Measurements from ENCODE around the gene AGMO. TPM values are rescaled to one million over a fixed set of nuclear protein-coding genes. Genes with fewer than 3 reads are reported as not detected.

AGMO gene
- total and polyA plus RNA-seq, 2 of the 8 experiments (the other 6 are each of a cell fraction or from before 2014, with no cell fraction given) = 0.22 to 0.45 TPM

DNA sequence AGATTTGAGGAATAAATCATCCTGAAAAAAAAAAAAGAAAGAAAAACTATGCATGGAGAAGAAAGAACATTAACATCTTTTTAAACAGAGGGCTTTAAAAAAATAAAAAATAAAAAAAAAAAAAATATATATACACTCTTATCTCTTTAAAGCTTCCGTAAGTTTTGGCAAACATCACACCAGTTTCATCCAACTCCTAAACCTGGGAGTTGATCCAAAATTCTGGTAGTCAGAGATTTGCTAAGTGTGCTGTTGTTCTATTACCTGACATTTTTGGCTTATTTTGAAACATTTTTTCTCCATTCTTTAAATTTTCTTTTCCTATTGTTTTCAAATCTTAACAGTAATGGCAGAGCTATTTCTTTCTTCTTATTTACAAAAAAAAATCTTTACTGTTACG, 273.1 kb downstream of the AGMO start:
- no peak for TF ChIP-seq CBX5 (IDR thresholded peaks at IDR 0.05; ENCODE audit: low read depth, low read length)
- CTCF ChIA-PET (ENCODE audit: partially characterized antibody) = no interaction called here
- Histone ChIP-seq H3K23me2 (ENCODE audit: low read depth, low read length) (no peaks in the 10 kb centered on the region), H3K56ac (replicated peaks; ENCODE audit: insufficient read length, low read depth, low read length) (no peak overlapping the region), H3K4me3 (ENCODE audit: extremely low read depth in 1 of 4, insufficient read depth in 2 of 4, low read depth in 3 of 4, low read length in 4 of 4) (no peak overlapping the region), H4K91ac (replicated peaks; ENCODE audit: insufficient read length, low read length) (no peak overlapping the region), H3K79me2 (ENCODE audit: control insufficient read depth in 1 of 2, insufficient read depth in 2 of 2, low read length in 2 of 2) (no peaks in the 10 kb centered on the region), H2BK15ac (ENCODE audit: low read length) (no peak overlapping the region), H3K36me3 (ENCODE audit: control insufficient read depth in 2 of 4, insufficient read depth in 4 of 4, low read length in 3 of 4) (no peaks in the 10 kb centered on the region), H3K4me1 (replicated peaks in 1 of 4; ENCODE audit: control insufficient read depth in 3 of 4, insufficient read depth in 4 of 4, low read length in 3 of 4) (no peaks in the 10 kb centered on the region), H3K9ac (replicated peaks in 1 of 4; ENCODE audit: extremely low read depth in 1 of 4, low read depth in 3 of 4, low read length in 3 of 4) (no peak overlapping the region), H3K23ac (ENCODE audit: insufficient read length) (no peak overlapping the region), H4K5ac (ENCODE audit: insufficient read length, low read depth, low read length) (no peak overlapping the region), H2AK5ac (ENCODE audit: low read depth, low read length) (no peak overlapping the region), H3K4me2 (ENCODE audit: insufficient read depth in 1 of 2, low read depth in 2 of 2, low read length in 2 of 2) (no peak overlapping the region), H3K79me1 (ENCODE audit: low read depth, low read length) (no peaks in the 10 kb centered on the region), H3K27ac (ENCODE audit: low read depth, low read length) (no peak overlapping the region), H2BK5ac (ENCODE audit: low read depth, low read length) (no peak overlapping the region), H3K9me3 (ENCODE audit: insufficient read depth in 2 of 2, low read depth in 1 of 2, low read length in 1 of 2) (no peaks in the 10 kb centered on the region), H3K18ac (ENCODE audit: extremely low read depth, low read length) (no peak overlapping the region), H3K27me3 (replicated peaks in 1 of 4; ENCODE audit: control insufficient read depth in 3 of 4, extremely low read depth in 1 of 4, insufficient read depth in 3 of 4, low read length in 3 of 4) (no peaks in the 10 kb centered on the region), H3K14ac (ENCODE audit: insufficient read length) (no peak overlapping the region), H4K8ac (ENCODE audit: extremely low read depth, insufficient read depth, low read length) (no peak overlapping the region), H2BK120ac (replicated peaks; ENCODE audit: low read depth, low read length) (no peak overlapping the region), H2BK12ac (ENCODE audit: low read depth, low read length) (no peak overlapping the region), H2BK20ac (ENCODE audit: low read length) (no peak overlapping the region), H2AFZ (ENCODE audit: low read length) (no peak overlapping the region), H3K4ac (replicated peaks; ENCODE audit: insufficient read length, low read depth, low read length) (no peak overlapping the region), H4K20me1 (replicated peaks in 1 of 2; ENCODE audit: control insufficient read depth in 1 of 2, insufficient read depth in 2 of 2, low read length in 2 of 2) (no peaks in the 10 kb centered on the region)
- DNase-seq (ENCODE audit: low read depth in 1 of 2, low spot score in 2 of 2) (no peak), FAIRE-seq (no peak)
- 90% methylated on average over 2 of the region's 2 CpGs; no CpG with 5 or more reads in 1 of the 2 experiments for WGBS, 2 experiments (ENCODE audit: extremely low coverage in 1 of 2, insufficient coverage in 1 of 2, insufficient read length in 1 of 2, insufficient replicate concordance in 2 of 2, low coverage in 1 of 2, low lambda C conversion rate in 2 of 2, missing lambda C conversion rate in 1 of 2)
- POLR2A ChIA-PET (ENCODE audit: partially characterized antibody) = no interaction called here
